GM19397 (cell line): ENCODE data around the gene KCNQ2.

Source experiments
- ATAC-seq: cut with Tn5 transposase; IDR thresholded peaks from one replicate; pipeline ENCODE4 v1.9.1; 2021; ENCODE audit warnings: mild to moderate bottlenecking, moderate library complexity; ENCODE audit not compliant: unreplicated experiment

KCNQ2 gene

DNA sequence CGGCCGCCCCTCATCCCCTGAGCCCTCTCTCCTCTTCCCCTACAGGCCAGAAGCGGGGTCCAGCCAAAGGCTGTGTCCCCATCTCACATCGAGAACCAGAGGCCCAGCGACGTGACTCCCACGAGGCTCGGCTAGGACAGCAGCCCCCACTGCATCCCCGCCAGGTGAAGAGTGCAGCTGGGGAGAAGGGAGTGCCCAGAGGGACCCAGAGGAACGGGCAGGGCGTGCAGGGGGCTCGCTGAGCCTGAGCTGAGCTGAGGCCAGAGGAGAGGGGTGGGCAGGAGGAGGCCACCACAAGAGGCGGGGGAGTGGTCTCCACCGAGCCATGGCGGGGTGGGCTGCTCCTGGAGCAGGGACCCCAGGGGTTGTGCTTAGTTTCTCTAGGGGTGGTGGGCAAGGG lies 32.6 kb downstream of the KCNQ2 start:
- ATAC-seq = no peak

DNA sequence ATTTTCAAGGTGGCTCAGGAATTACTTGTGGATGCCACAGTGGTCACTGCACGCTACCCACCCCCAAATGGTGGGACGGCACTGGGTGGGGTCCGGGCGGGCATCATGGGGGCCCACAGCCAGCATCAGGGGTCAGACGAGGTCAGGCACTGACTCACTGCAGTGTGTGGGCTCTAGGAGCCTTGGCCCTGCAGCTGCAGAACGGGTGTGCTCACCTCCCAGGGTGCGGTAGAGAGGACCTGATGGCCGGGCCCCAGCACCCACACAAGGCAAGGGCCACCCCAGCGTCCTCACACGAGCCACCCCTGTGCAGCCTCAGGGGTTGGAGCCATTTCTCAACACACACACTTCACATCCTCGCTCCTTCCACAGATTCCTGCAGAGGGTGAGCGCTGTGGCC lies 34.3 kb downstream of the KCNQ2 start:
- ATAC-seq = no peak

DNA sequence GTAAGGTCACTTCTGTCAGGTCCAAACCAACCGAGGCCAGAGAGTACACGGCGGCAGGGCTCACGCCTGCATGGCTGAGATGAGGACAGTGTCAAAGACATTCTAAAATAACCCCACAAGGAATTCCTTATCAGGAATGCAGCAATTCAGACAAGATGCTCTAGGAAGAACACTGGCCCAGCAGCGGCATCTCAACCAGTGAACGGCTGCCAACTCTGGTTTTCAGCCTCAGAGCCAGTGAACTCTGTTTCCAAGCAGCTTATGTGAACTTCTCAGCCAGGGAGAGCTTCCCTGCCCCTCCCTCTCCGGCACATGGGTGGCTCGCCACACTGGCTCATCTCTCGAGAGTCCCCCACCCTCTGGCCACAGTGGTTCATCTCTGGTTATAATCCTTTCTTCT lies 36.9 kb downstream of the KCNQ2 start:
- ATAC-seq = no peak

DNA sequence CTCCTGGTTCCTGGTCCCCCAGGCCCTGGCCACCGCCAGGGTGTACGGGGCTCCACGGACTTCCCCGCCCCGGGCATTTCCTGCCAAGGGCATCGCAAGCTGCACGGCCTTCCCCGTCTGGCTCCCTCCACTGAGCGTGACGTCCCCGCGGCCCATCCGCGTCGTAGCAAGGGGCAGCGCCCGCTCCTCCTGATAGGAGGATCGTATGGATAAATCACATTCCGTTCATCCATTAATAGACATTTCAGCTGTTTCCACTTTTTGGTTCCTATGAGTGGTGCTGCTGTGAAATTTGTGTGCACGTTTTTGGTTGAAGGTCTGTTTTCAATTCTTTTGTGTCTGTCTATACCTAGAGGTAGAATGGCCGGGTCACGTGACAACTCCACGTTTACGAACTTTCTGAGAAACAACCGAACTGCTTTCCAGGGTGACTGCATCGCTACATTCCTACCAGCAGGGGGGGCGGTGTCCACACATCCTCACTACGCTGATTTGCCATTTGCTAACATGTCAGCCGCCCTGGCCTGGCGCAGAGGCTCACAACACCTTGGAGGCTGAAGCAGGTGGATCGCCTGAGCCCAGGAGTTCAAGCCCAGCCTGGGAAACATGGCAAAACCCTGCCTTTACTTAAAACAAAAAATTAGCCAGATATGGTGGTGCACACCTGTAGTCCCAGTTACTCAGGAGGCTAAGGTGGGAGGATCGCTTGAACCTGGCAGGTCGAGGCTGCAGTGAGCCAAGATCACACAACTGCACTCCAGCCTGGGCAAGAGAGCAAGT lies 37.7 kb downstream of the KCNQ2 start:
- no peak for ATAC-seq

DNA sequence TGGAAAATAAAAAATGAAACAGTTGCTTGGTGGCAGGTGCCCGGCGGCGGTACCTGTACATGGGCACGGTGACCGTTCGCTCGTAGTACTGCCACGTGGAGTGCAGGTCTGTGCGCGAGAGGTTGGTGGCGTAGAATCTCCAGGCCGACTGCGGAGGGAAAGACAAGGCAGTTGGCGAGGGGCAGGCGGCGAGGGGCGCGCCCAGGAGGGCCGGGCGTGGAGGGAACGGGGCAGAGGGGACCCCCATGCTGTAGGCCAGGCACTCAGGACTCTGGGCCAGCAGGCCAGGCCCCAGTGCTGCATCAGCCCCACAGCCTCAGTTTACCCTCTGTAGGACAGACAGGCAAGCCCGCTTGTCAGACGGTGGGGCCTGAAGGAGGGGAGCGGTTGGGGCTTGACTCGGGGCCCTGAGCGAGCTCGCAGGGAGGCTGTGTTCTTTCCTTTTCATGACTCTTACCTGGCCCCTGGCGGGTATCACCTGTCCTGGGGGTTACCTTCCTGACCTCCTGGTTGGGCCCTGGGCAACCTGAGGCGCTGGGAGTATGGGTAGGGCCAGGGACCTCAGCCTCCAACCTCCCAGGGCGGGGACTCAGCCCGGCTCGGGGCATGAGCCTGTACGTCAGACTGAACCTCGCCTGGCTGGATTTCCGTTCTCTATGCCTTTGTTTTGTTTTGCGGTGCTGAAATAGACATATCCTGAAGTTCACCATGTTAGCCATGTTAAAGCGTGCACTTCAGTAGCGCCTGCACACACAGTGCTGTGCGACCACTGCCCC lies 38.5 kb downstream of the KCNQ2 start:
- no peak for ATAC-seq

DNA sequence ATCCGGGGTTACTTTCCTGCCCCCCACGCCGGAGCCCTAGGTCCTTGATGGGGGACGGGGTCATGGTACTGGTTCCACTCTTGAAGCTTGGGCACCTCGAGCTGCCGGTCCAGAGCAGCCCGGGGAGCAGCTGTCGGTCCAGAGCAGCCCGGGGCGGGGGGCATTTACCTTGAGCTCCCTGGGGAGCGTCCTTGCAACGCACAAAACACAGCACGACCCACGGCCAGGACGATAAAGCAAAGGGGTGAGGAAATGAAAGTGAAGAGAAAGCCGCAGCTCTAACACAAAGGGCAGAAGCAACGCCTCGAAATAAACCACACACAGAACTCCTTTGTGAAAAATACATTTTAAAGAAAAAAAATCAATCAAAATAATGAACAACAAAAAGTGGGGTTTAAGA lies 39.1 kb downstream of the KCNQ2 start:
- ATAC-seq = no peak

DNA sequence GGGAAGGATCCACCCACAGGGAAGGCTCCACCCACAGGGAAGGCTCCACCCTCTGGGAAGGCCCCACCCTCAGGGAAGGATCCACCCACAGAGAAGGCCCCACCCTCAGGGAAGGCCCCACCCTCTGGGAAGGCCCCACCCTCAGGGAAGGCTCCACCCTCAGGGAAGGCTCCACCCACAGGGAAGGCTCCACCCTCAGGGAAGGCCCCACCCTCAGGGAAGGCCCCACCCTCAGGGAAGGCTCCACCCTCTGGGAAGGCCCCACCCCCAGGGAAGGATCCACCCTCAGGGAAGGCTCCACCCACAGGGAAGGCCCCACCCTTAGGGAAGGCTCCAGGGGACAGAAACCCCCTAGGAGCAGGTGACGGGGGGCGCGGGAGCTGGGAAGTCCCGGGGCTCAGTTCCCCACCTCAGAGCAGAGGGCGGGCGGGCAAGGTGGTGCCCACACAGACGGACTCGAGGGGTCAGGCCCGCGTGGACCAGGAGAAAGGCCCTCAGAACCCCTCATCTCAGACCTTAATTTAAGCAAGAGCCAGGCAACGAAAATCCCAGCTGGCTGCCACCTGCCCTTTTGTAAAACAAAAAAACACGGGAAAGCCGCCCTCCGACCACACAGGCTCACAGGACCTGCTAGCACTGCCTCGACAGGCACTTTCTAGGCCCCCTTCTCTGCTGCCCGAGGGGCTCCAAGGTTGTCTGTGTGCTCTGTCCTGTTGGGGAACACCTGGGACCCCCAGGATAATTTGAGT lies 39.7 kb downstream of the KCNQ2 start:
- ATAC-seq = no peak

DNA sequence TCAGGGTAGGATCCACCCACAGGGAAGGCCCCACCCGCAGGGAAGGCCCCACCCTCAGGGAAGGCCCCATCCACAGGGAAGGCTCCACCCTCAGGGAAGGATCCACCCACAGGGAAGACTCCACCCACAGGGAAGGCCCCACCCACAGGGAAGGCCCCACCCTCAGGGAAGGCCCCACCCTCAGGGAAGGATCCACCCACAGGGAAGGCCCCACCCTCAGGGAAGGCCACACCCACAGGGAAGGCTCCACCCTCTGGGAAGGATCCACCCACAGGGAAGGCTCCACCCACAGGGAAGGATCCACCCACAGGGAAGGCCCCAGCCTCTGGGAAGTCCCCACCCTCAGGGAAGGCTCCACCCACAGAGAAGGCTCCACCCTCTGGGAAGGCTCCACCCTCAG lies 40.5 kb downstream of the KCNQ2 start:
- ATAC-seq = no peak

DNA sequence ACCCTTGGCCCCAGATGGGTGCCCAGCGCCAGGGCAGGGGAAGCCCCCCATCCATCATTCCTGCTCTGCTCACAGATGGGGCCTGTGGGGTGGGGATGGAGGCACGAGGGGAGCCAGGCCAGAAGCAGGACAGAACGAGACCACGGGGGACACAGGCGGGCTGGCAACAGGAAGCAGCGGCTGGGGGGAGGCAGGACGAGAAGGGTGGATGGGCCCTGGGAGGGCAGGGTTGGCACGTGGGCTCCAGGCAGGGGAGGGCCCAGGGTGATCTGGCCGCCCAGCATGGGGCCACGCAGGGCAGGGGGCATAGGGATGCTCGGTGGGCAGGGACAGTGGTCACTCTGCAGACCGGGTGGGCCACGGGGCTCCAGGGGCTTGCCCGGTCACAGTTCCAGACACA lies 41.6 kb downstream of the KCNQ2 start:
- no peak for ATAC-seq

DNA sequence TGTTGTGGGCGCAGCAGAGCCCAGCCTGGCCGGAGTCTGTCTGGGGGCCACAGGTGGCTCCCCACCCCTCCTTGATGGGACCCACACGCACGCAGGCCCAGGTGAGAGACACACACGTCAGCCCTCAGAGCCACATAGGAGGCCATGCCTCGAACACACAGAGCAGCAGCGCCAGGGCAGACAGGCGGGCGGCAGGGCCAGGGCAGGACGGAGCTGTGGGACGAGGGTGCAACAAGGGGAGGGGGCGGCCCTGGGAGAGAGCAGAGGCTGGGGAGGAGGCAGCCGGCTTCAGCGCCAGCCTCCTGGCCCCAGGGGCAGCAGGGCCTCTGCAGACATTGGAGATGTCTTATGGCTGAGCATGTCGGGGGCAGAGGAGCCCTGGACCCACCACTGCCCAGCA lies 42.5 kb downstream of the KCNQ2 start:
- ATAC-seq = no peak

DNA sequence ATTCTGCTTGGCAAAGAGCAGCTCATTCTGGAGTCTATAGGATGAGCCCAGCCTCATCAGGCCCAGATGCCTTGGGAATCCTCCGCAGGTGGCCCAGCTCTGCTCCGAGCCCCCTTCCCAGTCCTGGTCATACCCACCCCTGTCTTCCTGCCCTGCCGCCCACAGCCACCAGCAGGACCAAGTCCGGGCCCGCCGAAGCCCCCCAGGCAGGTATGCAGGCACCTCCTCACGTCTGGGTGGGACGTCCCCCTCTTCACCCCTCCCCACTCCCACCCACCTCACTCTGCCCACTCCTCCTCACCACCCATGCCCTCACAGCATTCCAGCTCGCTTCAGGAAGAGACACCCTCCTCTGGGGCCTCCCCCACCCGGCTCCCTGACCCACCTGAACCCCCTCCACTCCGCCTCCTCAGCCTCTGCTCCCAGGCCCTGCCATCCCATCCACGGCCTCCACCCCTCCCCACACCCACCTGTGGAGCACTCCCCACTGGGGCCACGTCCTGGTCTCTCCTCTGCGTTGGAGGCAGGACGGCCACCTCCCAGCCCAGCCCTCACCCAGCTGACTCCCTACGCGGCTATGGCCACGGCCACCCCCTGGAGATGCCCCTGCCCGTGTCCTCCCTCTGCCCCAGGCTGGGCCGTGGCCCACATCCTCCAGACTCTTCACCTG lies 43.4 kb downstream of the KCNQ2 start:
- ATAC-seq = no peak

DNA sequence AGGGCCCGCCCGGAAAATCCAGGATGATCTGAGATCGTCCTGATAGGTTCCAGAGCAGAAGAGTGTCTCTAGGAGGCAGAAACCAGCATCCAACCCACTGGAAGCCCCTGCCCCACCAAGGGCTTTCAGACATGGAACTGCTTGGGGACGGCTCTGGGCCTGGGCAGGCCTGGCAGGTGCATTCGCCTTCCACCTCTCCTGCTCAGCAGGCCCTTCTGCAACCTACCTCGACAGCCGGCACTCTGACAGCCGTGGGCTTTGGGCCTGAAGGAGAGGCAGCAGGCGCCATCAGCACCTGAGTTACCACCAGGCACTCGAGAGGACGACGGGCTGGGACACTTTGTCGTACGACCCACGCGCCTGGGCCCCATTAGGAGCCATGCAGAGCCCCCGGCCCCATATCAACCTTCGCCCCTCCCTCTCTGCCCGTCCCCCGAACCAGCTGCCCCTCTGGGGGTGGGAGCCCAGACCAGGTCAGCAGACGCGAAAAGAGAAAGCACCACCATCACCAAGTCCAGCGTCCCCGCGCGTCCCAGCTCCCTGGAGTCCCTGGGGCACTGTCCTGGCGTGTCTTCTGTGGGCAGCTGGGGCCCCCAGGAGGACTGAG lies 44.6 kb downstream of the KCNQ2 start:
- ATAC-seq = no peak

DNA sequence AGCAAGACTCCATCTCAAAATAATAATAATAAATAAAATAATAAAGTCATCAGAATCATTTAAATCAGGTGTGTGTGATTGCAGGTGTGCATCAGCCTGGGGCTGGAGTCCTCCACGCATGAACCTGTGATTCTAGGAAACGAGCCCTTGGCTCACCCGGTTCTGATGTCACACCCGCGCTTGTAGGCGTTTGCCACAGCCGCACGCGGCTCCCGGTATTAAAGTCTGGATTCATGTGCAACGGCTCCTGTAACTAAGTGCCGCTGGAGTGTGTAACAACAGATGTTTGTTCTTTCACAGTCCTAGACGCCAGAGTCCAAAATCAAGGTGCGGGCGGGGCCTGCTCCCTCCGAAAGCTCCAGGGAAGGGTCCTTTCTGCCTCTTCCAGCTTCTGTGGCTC lies 45.2 kb downstream of the KCNQ2 start:
- ATAC-seq = no peak

DNA sequence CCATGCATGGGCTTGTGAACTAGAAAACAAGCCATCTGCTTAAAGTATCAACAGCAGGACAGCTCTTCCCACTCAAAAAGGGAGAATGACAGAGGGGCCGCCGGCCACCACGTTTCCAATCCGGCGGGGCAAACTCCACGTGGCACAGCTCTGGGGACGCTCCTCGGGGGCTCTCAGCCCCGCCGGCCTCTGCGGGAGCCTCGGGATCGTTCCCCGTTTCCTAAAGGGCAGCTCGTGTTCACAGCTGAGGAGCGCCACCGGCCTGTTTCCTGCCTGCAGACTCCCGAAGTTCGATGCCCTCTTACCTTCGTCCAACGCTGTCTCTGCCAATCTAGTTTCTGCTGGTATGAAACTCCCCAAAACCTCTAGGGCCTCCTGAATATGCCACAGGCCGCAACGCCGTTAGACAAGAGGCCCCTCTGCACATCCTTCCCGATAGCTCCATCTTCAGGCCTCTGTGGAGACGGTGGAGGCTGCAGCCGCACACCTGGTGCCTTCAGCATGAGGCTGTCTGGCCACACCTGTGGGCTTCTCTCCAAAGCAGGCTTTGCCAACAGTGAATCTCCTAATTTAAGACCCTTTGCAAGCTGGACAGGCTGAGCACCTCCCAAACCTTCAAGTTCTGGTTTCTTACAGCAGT lies 46.5 kb downstream of the KCNQ2 start:
- no peak for ATAC-seq

DNA sequence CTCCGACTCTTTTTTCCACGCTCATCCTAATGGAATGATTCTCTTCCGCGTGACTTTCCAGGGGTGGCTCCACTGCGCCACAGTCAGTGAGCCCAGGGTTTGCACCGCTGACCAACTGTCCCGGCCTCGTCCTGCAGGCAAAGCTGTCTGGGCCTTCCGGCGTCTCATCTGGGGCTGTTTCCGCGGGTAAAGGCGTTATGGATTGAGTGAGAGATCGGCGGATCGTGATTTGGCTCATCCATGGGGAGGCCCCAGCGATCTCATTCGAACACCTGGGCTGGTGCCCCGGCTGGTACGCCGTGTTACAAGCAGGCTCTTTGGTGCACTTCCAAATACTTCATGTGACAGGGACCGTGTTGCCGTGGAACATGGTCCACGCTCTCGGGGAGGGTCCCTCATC lies 47.8 kb downstream of the KCNQ2 start:
- no peak for ATAC-seq

DNA sequence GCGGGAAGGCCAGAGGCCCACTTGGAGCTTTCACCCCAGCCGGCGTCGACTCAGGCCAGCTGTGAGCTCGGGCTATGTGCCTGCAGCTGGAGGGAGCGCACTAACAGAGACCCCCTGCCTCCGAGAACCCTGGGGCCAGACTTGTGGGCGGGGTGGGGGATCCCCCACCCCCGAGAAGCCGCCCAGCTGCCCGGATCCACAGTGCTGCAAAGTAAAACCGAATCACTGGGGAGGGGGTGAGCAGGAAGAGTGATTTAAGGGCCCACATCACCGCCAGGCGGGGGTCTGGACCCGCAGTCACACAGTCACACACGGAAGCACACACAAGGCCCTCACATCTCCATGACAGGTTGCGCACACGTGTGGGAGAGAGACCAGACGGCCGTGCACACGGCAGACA lies 48.7 kb downstream of the KCNQ2 start:
- ATAC-seq = no peak

DNA sequence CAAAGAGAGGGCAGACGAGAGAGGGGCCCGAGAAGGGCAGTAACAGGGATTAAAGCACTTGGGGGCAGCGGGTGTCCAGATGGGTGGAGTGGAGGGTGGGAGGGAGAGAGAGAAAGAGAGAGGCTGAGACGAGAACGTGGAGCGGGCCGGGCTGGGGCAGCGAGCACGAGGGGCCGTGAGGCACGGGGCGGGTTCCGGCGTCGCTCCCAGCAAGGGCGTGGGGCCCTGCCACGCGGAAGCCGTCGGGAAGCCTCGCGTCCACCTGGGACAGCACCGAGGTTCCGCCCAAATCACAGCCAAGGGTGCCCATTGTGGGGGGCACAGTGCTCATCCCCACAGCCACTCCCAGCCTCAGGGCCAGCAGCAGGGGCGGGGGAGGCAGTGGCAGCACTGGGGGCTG lies 49.8 kb downstream of the KCNQ2 start:
- ATAC-seq = no peak

DNA sequence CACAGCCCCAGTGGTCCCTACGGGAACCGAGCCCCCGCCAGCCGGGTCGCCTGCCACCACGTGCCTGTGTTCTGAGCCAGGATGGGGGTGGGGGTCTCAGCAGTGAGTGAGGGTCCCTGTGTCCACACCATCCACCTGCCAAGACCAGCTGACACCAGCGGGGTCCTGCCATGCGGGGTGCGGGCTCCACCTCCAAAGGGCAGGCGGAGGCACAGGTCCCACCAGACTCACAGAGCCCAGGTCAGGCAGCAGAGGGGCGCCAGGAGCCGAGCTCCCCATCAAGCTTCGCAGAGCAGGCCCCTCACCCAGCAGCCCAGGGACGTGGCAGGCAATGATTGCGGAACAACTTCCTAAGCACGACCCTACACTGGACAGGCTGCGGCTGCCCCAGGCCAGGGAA lies 50.5 kb downstream of the KCNQ2 start:
- ATAC-seq = no peak

DNA sequence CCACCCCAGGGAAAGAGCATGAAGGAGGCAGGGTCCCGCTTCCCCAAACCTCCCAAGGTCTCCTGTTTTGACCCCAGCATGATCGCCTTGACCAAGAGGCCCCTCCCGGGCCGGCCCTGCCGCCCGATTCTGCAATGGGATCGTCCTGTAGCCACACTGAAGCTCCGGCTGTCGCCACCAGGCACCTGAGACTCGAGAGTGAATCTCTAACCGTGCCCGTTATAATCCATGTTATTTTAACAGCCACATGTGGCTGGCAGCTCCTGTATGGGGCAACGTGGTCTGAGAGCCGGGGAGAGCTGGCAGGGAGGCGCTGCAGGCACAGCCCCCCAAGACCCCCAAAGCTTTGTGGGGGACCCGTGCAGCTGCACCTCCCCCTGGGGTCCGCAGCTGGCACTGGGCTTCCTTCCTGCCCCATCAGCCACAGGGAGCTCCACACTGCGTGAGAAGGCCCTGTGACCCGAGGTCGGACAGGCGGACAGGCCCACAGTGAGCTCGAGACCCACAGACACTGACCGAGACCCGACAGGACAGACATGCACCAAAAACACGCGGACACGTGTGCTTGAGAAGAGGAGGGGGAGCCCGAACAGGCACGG lies 51.3 kb downstream of the KCNQ2 start:
- ATAC-seq = no peak
